Stimulated activated CD4-positive, alpha-beta T cell treated with anti-CD3 and anti-CD28 coated beads, Interleukin-12 subunit alpha, Interleukin-12 subunit beta, amount 100 ng/mL, for 24 hours (primary cell): ENCODE results near the gene SMARCC2.
"Not testable (repeated sequence)": the region's sequence is repeated elsewhere in the genome, so short reads cannot be mapped to it uniquely, and the experiment has no call there.

Experiments used
- DNase-seq, 2 experiments: peaks; one replicate each; pipeline ENCODE4 v3.0.0-alpha.2; 2020; ENCODE audit warnings: low read depth in 2 of 2

Gene SMARCC2

GRCh38 chr12:56163533-56164344 is 25.5 kb downstream of the SMARCC2 start:
- no peak for DNase-seq

GRCh38 chr12:56162468-56163290 is 26.6 kb downstream of the SMARCC2 start:
- no peak for DNase-seq

GRCh38 chr12:56161690-56162351 is 27.5 kb downstream of the SMARCC2 start:
- DNase-seq = no peak

- DNase-seq = no peak
Measured at GRCh38 chr12:56160894-56161689, 28.2 kb downstream of the SMARCC2 start.

GRCh38 chr12:56160193-56160763 is 29.0 kb downstream of the SMARCC2 start:
- peak; percentile 13 to 49 for DNase-seq

- DNase-seq = no peak
Measured at GRCh38 chr12:56159482-56160192, 29.6 kb downstream of the SMARCC2 start.

- peak in 1 of 2 experiments; percentile 30 for DNase-seq
Measured at GRCh38 chr12:56158926-56159461, 30.3 kb downstream of the SMARCC2 start.

- peak; percentile 86 to 88 for DNase-seq
Measured at GRCh38 chr12:56158029-56158925, 31.0 kb downstream of the SMARCC2 start, which contains the start of gene MYL6. MYL6 (plus strand) TSS chr12:56158359; CDS start chr12:56158402, 43 bp downstream.

GRCh38 chr12:56157201-56158028 is 31.9 kb downstream of the SMARCC2 start:
- peak; percentile 33 to 40 for DNase-seq

GRCh38 chr12:56156464-56157200 is 32.7 kb downstream of the SMARCC2 start:
- DNase-seq = not testable (repeated sequence)

GRCh38 chr12:56155256-56155845 is 33.9 kb downstream of the SMARCC2 start:
- DNase-seq = no peak

GRCh38 chr12:56154818-56155217 is 34.5 kb downstream of the SMARCC2 start:
- no peak for DNase-seq

- DNase-seq = no peak
Measured at GRCh38 chr12:56154246-56154771, 35.0 kb downstream of the SMARCC2 start.

- no peak for DNase-seq
Measured at GRCh38 chr12:56153678-56154065, 35.6 kb downstream of the SMARCC2 start.

- DNase-seq = no peak
Measured at GRCh38 chr12:56152756-56153677, 36.3 kb downstream of the SMARCC2 start.
